ENCODE results near the gene VASN.
"Not testable (repeated sequence)": the region's sequence is repeated elsewhere in the genome, so short reads cannot be mapped to it uniquely, and the experiment has no call there.

The VASN gene

GRCh38 chr16:4337540-4338088 lies 34.0 kb upstream of the VASN start:
- no peak for DNase-seq

GRCh38 chr16:4338125-4338582 lies 33.5 kb upstream of the VASN start:
- DNase-seq: no peak

GRCh38 chr16:4338712-4339299 lies 32.8 kb upstream of the VASN start:
- DNase-seq: no peak

GRCh38 chr16:4339455-4339854 lies 32.2 kb upstream of the VASN start:
- DNase-seq: no peak

GRCh38 chr16:4339909-4340308 lies 31.7 kb upstream of the VASN start:
- DNase-seq: peak; percentile 57 to 64

- DNase-seq: no peak
Observed at GRCh38 chr16:4340443-4340842, 31.2 kb upstream of the VASN start.

GRCh38 chr16:4341250-4341649 lies 30.4 kb upstream of the VASN start:
- DNase-seq: no peak

GRCh38 chr16:4342866-4343744 lies 28.5 kb upstream of the VASN start:
- DNase-seq: no peak

- not testable (repeated sequence) for DNase-seq
Observed at GRCh38 chr16:4344300-4344982, 27.2 kb upstream of the VASN start.

- DNase-seq: peak; percentile 54 to 78
Observed at GRCh38 chr16:4344983-4345835, 26.4 kb upstream of the VASN start.

- peak; percentile 14 to 68 for DNase-seq
Observed at GRCh38 chr16:4345836-4346781, 25.5 kb upstream of the VASN start.

- no peak for DNase-seq
Observed at GRCh38 chr16:4347010-4347409, 24.6 kb upstream of the VASN start.

- DNase-seq: no peak
Observed at GRCh38 chr16:4347765-4348509, 23.7 kb upstream of the VASN start.

GRCh38 chr16:4349332-4349731 lies 22.3 kb upstream of the VASN start:
- no peak for DNase-seq

- no peak for DNase-seq
Observed at GRCh38 chr16:4350365-4350786, 21.3 kb upstream of the VASN start.

GRCh38 chr16:4350787-4351659 lies 20.6 kb upstream of the VASN start, which contains the start of gene PAM16:
Gene PAM16 (minus strand): TSS chr16:4351321. CDS start chr16:4351234, 87 bp downstream.
- peak; percentile 92 to 93 for DNase-seq

- no peak for DNase-seq
Observed at GRCh38 chr16:4351880-4352279, 19.8 kb upstream of the VASN start.

GRCh38 chr16:4352843-4353242 lies 18.8 kb upstream of the VASN start:
- no peak for DNase-seq

GRCh38 chr16:4353675-4354074 lies 18.0 kb upstream of the VASN start:
- no peak for DNase-seq

All from NCI-H2081 (cell line).